Ovary (tissue), 10 donors: ENCODE results near the gene C10orf88. TPM values are rescaled to one million over a fixed set of nuclear protein-coding genes. Genes with fewer than 3 reads are reported as not detected.
A peak's percentile ranks its signal among the peaks of the same experiment; 100 is the strongest.

Experiments used
- DNase-seq, 5 donors: peaks; one replicate each; pipeline ENCODE4 v3.0.0-alpha.2; 2019 to 2020
- H3K27ac ChIP-seq, 2 donors: fragments of 200-600 bp; one replicate each; pipeline versions ENCODE4 v1.5.1 to v1.8.0; 2019 to 2022
- H3K27me3 ChIP-seq: fragments of 200-600 bp; one replicate; pipeline ENCODE4 v1.8.0; 2022
- H3K36me3 ChIP-seq: fragments of 200-600 bp; sonication (generic); one replicate; pipeline ENCODE4 v1.5.1; 2019
- H3K4me1 ChIP-seq: one replicate; pipeline ENCODE4 v1.8.1; 2013; ENCODE audit warnings: mild to moderate bottlenecking, moderate library complexity; ENCODE audit not compliant: insufficient read depth
- H3K4me3 ChIP-seq: fragments of 200-600 bp; sonication (generic); one replicate; pipeline ENCODE4 v1.5.1; 2017
- H3K9me3 ChIP-seq, 2 donors: fragments of 200-600 bp in 1 of 2; sonication (generic) in 1 of 2; one replicate each; pipeline versions ENCODE4 v1.5.1 to v1.8.1; 2013 to 2019; ENCODE audit warnings: mild to moderate bottlenecking in 1 of 2, moderate library complexity in 1 of 2
- CTCF ChIP-seq, 3 donors: fragments of 450-650 bp in 2 of 3; fragments of 200-600 bp in 1 of 3; IDR thresholded peaks; one replicate each; pipeline versions ENCODE4 v1.5.1 to v1.8.0; 2016 to 2022; ENCODE audit warnings: antibody characterized with exemption in 3 of 3, mild to moderate bottlenecking in 1 of 3
- EP300 ChIP-seq: sonication (generic); formaldehyde crosslinking; IDR thresholded peaks from one replicate; pipeline ENCODE4 v1.6.1; 2017; ENCODE audit warnings: antibody characterized with exemption
- POLR2A ChIP-seq: fragments of 450-650 bp; IDR thresholded peaks from one replicate; pipeline ENCODE4 v1.6.1; 2017; ENCODE audit warnings: antibody characterized with exemption, mild to moderate bottlenecking, moderate library complexity
- WGBS, 3 donors: extraction: QIAGEN DNeasy Blood & Tissue Kit in 1 of 3; methylation state at CpG; one replicate each; pipeline versions ENCODE4 v1.1.5 to v1.1.7; 2013 to 2017; 5-methylcytosine and 5-hydroxymethylcytosine counted together
- intact Hi-C, 4 donors: fragments of 100-400 bp; cut with DNase I; formaldehyde crosslinking; loops; one replicate each; pipeline versions ENCODE4 v1.11.0 to v1.15.1; 2022 to 2023
- long read RNA-seq, 3 donors: library from polyadenylated mRNA in 2 of 3; unstranded in 2 of 3; transcript quantifications; one replicate each; pipeline ENCODE4 v2.0.0 and lab custom pipeline, GENCODE V29; 2021 to 2026
- polyA plus RNA-seq, 2 donors: library from polyadenylated mRNA; stranded (reverse); fragments of 200-250 nt in 1 of 2; fragments of 350-450 nt in 1 of 2; fragmentation: Illumina TruSeq in 1 of 2; extraction: RNeasy Lipid Tissue Mini Kit (QIAGEN cat#74804) in 1 of 2; gene quantifications; one replicate each; pipeline ENCODE4 v1.2.3, GENCODE V29; 2013 to 2014
- total RNA-seq, 7 donors: library from RNA; depleted of rRNA in 2 of 7; stranded (reverse); fragments of >200 nt in 2 of 7; fragmentation: NEBNext Ultra II Directional in 3 of 7; extraction: Animal tissue kit (Norgen Biotek cat#: 25700) in 3 of 7; gene quantifications; one replicate each; pipeline versions ENCODE4 v1.1.0 to v1.2.4, GENCODE V29; 2016 to 2023
- donor health status: DM: no; HTN: no; CAD: no; lungs with moderate emphysema.
- donor health status: DM: no; HTN: no; CAD: no.
- donor health status: Bipolar disorder and iron deficiency.
- donor health status: DM: yes; HTN: yes; CAD: no.
- donor health status: DM: no; HTN: no; CAD: no.
- donor health status: DM: yes; HTN: yes; CAD: no.

The C10orf88 gene
- 1 to 10 TPM; 3.0 to 9.7 (median 7.2) TPM for total RNA-seq
- 1 to 10 TPM; 6.2 to 8.7 TPM for polyA plus RNA-seq
- long read RNA-seq, donor 1, transcript C10orf88-204 (6 exons, 2,482 nt): major isoform, 10 of 14 reads
- long read RNA-seq, donor 1, partial matches to known transcripts: 2 of 14 reads
- long read RNA-seq, donor 1, other reads (novel, unspliced or antisense): 2 of 14 reads
- long read RNA-seq, donor 2, transcript C10orf88-204 (6 exons, 2,482 nt): major isoform, 17 of 17 reads
- long read RNA-seq, donor 2, partial matches to known transcripts: 0 of 17 reads
- long read RNA-seq, donor 2, other reads (novel, unspliced or antisense): 0 of 17 reads
- long read RNA-seq, donor 3, transcript C10orf88-204 (6 exons, 2,482 nt): major isoform, 8 of 10 reads
- long read RNA-seq, donor 3, partial matches to known transcripts: 0 of 10 reads
- long read RNA-seq, donor 3, other reads (novel, unspliced or antisense): 2 of 10 reads

- Histone ChIP-seq H3K27me3 (no peaks in the 10 kb centered on the region), H3K27ac (peak within 1 kb of the TSS in 1 of 2 donors; percentile 38), H3K4me1 (peaks cover 7% of the 10 kb centered on the region), H3K36me3 (no peaks in the 10 kb centered on the region), H3K9me3 (no peaks in the 10 kb centered on the region), H3K4me3 (peak within 1 kb of the TSS; percentile 88)
- WGBS, 3 donors: 2 to 5% (median 5%) methylated on average over 72 to 77 of the region's 77 CpGs
- intact Hi-C loops: no loop called here
- peak; percentile 96 to 98 (median 97) for DNase-seq
- TF ChIP-seq POLR2A (peak; percentile 17), EP300 (no peak), CTCF (IDR thresholded peaks at IDR 0.05) (no peak)
Observed at GRCh38 chr10:122953902-122954730, at the start of gene C10orf88. Gene C10orf88 (minus strand): TSS chr10:122954227. CDS start chr10:122954178, 49 bp downstream.

- H3K4me1 ChIP-seq: peaks cover 4% of the 10 kb centered on the region
- H3K27me3 ChIP-seq: no peaks in the 10 kb centered on the region
- H3K9me3 ChIP-seq: no peaks in the 10 kb centered on the region
- intact Hi-C loops: loop anchor here in 1 of 4 donors (10.0 kb wide), 1 partner anchor 153 kb away; the partner anchor contains the start of gene BUB3
- H3K36me3 ChIP-seq: no peaks in the 10 kb centered on the region
- 92 to 100% (median 95%) methylated on average over 2 of the region's 2 CpGs for WGBS, 3 donors
- DNase-seq: no peak
- H3K27ac ChIP-seq: no peak overlapping the region
- TF ChIP-seq EP300 (no peak), CTCF (IDR thresholded peaks at IDR 0.05) (no peak), POLR2A (no peak)
- no peak overlapping the region for H3K4me3 ChIP-seq
Observed at GRCh38 chr10:123001370-123001769, 47.3 kb upstream of the C10orf88 start.

GRCh38 chr10:123000155-123000554 lies 46.1 kb upstream of the C10orf88 start:
- Histone ChIP-seq H3K9me3 (no peaks in the 10 kb centered on the region), H3K4me1 (peaks cover 2% of the 10 kb centered on the region), H3K27me3 (no peaks in the 10 kb centered on the region), H3K36me3 (no peaks in the 10 kb centered on the region), H3K4me3 (no peak overlapping the region), H3K27ac (no peak overlapping the region)
- intact Hi-C loops: loop anchor here in 1 of 4 donors (10.0 kb wide), 1 partner anchor 155 kb away; the partner anchor contains the start of gene BUB3
- 72 to 79% (median 74%) methylated on average over 3 of the region's 3 CpGs for WGBS, 3 donors
- DNase-seq: no peak
- no peak for TF ChIP-seq CTCF (IDR thresholded peaks at IDR 0.05)
- TF ChIP-seq EP300: no peak
- no peak for TF ChIP-seq POLR2A

GRCh38 chr10:122999347-122999746 lies 45.3 kb upstream of the C10orf88 start:
- H3K36me3 ChIP-seq: no peaks in the 10 kb centered on the region
- intact Hi-C loops: no loop called here
- H3K27ac ChIP-seq: no peak overlapping the region
- 73 to 88% (median 82%) methylated on average over 3 of the region's 3 CpGs for WGBS, 3 donors
- no peak for DNase-seq
- no peaks in the 10 kb centered on the region for H3K9me3 ChIP-seq
- peaks cover 2% of the 10 kb centered on the region for H3K4me1 ChIP-seq
- H3K4me3 ChIP-seq: no peak overlapping the region
- no peaks in the 10 kb centered on the region for H3K27me3 ChIP-seq
- TF ChIP-seq POLR2A (no peak), EP300 (no peak), CTCF (IDR thresholded peaks at IDR 0.05) (no peak)
